Epithelial cell of proximal tubule (primary cell): ENCODE data around the gene FES. TPM values are rescaled to one million over a fixed set of nuclear protein-coding genes. Genes with fewer than 3 reads are reported as not detected.

Experiments
- DNase-seq: peaks from one replicate; pipeline ENCODE4 v3.0.0-alpha.2; 2011; ENCODE audit warnings: low read depth
- H3K4me3 ChIP-seq: 2 replicates; pipeline ENCODE4 v1.5.1; 2011; ENCODE audit warnings: low read depth, mild to moderate bottlenecking, low read length
- CTCF ChIP-seq: conservative IDR thresholded peaks from 2 replicates; pipeline ENCODE4 v1.5.1; 2012; ENCODE audit warnings: low read depth, mild to moderate bottlenecking, low read length
- total RNA-seq: library from RNA; depleted of rRNA; stranded (reverse); fragments of >200 nt; gene quantifications from 2 replicates; pipeline ENCODE4 v1.2.3, GENCODE V29; 2015

The FES gene
- total RNA-seq, 1 donor from 2014 or later = 24.6 TPM

- peak overlapping the region; percentile 80 for H3K4me3 ChIP-seq
- DNase-seq = no peak
- TF ChIP-seq CTCF = no peak
These were observed 17.1 kb downstream of the FES start for GRCh38 chr15:90901175-90902039.

GRCh38 chr15:90902040-90902839 is 17.9 kb downstream of the FES start:
- peak; percentile 80 for TF ChIP-seq CTCF

GRCh38 chr15:90902840-90903732 is 18.8 kb downstream of the FES start, which contains the start of gene MAN2A2:
Gene MAN2A2, plus strand, starts transcription at chr15:90903302. Its CDS starts 906 bp downstream, at chr15:90904208.
- DNase-seq = no peak
- H3K4me3 ChIP-seq = peak within 1 kb of the TSS; percentile 81
- no peak for TF ChIP-seq CTCF

More at GRCh38 chr15:90902040-90902839, 17.9 kb downstream of the FES start:
- peak overlapping the region; percentile 81 for H3K4me3 ChIP-seq
- DNase-seq = peak; percentile 25

GRCh38 chr15:90903733-90904536 is 19.6 kb downstream of the FES start:
- no peak for DNase-seq
- TF ChIP-seq CTCF = peak; percentile 20
- peak overlapping the region; percentile 81 for H3K4me3 ChIP-seq

GRCh38 chr15:90904746-90905145 is 20.4 kb downstream of the FES start:
- DNase-seq = no peak
- TF ChIP-seq CTCF = no peak
- no peak overlapping the region for H3K4me3 ChIP-seq
